Activated T-helper 1 cell treated with anti-CD3 and anti-CD28 coated beads, Interleukin-2, amount 50 U/mL, for 16 hours (primary cell): ENCODE data around the gene GAL.

Source experiments
- DNase-seq, 2 donors: peaks; one replicate each; pipeline ENCODE4 v3.0.0-alpha.2; 2020; ENCODE audit warnings: low read depth in 1 of 2, low spot score in 1 of 2

GAL gene

GRCh38 chr11:68658661-68659060, 25.7 kb upstream of the GAL start:
- DNase-seq: no peak

GRCh38 chr11:68659158-68659921, 25.0 kb upstream of the GAL start:
- DNase-seq: no peak

GRCh38 chr11:68660066-68660810, 24.1 kb upstream of the GAL start:
- DNase-seq: no peak

GRCh38 chr11:68661014-68661413, 23.3 kb upstream of the GAL start:
- DNase-seq: no peak

- DNase-seq: no peak
These were observed 22.4 kb upstream of the GAL start for GRCh38 chr11:68661697-68662603.

- no peak for DNase-seq
These were observed 20.8 kb upstream of the GAL start for GRCh38 chr11:68663482-68664010.

GRCh38 chr11:68664141-68664540, 20.2 kb upstream of the GAL start:
- no peak for DNase-seq

GRCh38 chr11:68664906-68665305, 19.4 kb upstream of the GAL start:
- DNase-seq: no peak

GRCh38 chr11:68665436-68665835, 18.9 kb upstream of the GAL start:
- no peak for DNase-seq

GRCh38 chr11:68666849-68667248, 17.5 kb upstream of the GAL start:
- DNase-seq: no peak

GRCh38 chr11:68667511-68668500, 16.5 kb upstream of the GAL start:
- DNase-seq: no peak

GRCh38 chr11:68669301-68670090, 14.8 kb upstream of the GAL start:
- DNase-seq: no peak

- DNase-seq: no peak
These were observed 13.9 kb upstream of the GAL start for GRCh38 chr11:68670208-68670992.

GRCh38 chr11:68673306-68673945, 10.9 kb upstream of the GAL start:
- DNase-seq: no peak

- no peak for DNase-seq
These were observed 10.4 kb upstream of the GAL start for GRCh38 chr11:68673991-68674390.

GRCh38 chr11:68674461-68674860, 9.9 kb upstream of the GAL start:
- DNase-seq: no peak

- no peak for DNase-seq
These were observed 6.9 kb upstream of the GAL start for GRCh38 chr11:68677432-68677831.

GRCh38 chr11:68678031-68678441, 6.3 kb upstream of the GAL start:
- DNase-seq: no peak
